Heart left ventricle (tissue), 13 donors: ENCODE data around the gene RUNX2.

Experiments
- POLR2A ChIP-seq, 2 donors: fragments of 450-650 bp; IDR thresholded peaks; one replicate each; pipeline ENCODE4 v1.6.1; 2017; ENCODE audit warnings: antibody characterized with exemption in 2 of 2, mild to moderate bottlenecking in 2 of 2, moderate library complexity in 2 of 2
- TF ChIP-seq, protein P1 (sequence below), 12 donors: fragments of 200-600 bp; sonication (generic) in 4 of 12; IDR thresholded peaks; one replicate each; pipeline versions ENCODE4 v1.5.0 to v1.8.0; 2018 to 2022; ENCODE audit warnings: antibody characterized with exemption in 12 of 12, mild to moderate bottlenecking in 5 of 12
- donor health status: ischemic (EF 13 %, LVEDD 7.1; RV severe dilation, severe dysfunction).
- donor health status: DM: no; HTN: yes; CAD: no.
- donor health status: DM: no; HTN: no; CAD: no.
- donor health status: ischemic (EF 25% LVEDD 6.9; RV normal size, moderate dysfunction).
- donor health status: ischemic (EF 25% LVEDD 5.7; RV mildly dilated, moderate dysfunction).
- donor health status: ischemic (EF 35%, LVEDD 5.7; RV mildly dilated, moderate dysfunction).
- donor health status: nonischemic (EF 11% LVEDD 7.7; RV severe dilation, severe dysfunction).
- donor health status: DM: yes; HTN: yes; CAD: no.
- donor health status: PGD.
- donor health status: ischemic (EF 29% LVEDD 5.4; RV normal size, mild dysfunction).
- donor health status: nonischemic (EF 23%, LVEDD 6.1; RV moderate dilation, normal function).

DNA sequence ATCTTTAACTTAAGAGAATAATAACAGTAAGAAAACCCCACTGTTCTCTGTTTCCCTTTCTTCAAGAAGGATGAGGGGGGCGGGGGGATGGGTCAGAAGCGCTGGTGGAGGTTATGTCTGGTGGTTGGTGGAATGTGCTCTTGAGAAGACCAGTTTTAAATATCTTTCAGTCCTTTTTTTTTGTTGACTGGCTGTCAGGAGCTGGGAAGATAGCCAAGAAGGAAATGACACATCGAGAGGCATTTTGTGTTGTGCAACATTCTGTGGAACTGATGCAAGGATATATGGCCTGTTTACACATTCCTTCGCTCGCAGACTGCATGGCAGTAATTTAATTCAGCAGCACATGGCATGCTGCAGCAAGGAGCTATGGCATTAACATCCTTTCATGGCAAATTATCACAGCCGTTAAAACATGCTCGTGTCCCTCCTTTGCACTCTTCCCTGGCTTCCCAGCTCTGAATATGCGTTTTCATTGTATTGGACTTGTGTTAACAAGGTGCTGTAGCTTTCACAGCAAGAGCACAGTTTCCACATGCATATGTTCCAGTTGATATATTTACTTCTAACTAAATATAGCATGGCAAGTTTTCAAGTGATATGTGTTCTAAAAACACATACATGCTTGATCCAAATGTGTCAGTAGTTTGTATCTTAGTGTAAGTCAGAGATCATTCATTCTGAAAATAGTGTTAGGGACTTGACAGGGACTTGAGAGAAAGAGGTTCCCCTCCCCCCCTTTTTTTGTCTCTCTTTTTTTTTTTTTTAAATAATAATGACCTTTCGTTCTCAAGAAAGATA, 117.8 kb downstream of the RUNX2 start:
- TF ChIP-seq, protein P1, sequence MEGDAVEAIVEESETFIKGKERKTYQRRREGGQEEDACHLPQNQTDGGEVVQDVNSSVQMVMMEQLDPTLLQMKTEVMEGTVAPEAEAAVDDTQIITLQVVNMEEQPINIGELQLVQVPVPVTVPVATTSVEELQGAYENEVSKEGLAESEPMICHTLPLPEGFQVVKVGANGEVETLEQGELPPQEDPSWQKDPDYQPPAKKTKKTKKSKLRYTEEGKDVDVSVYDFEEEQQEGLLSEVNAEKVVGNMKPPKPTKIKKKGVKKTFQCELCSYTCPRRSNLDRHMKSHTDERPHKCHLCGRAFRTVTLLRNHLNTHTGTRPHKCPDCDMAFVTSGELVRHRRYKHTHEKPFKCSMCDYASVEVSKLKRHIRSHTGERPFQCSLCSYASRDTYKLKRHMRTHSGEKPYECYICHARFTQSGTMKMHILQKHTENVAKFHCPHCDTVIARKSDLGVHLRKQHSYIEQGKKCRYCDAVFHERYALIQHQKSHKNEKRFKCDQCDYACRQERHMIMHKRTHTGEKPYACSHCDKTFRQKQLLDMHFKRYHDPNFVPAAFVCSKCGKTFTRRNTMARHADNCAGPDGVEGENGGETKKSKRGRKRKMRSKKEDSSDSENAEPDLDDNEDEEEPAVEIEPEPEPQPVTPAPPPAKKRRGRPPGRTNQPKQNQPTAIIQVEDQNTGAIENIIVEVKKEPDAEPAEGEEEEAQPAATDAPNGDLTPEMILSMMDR (IDR thresholded peaks at IDR 0.05), result no peak
- no peak for TF ChIP-seq POLR2A (IDR thresholded peaks at IDR 0.05)
